Middle frontal gyrus (tissue), 1 donor: ENCODE measurements around the gene LARP6.
"Not testable (repeated sequence)": the region's sequence is repeated elsewhere in the genome, so short reads cannot be mapped to it uniquely, and the experiment has no call there.

Source experiments
- DNase-seq: peaks from one replicate; pipeline ENCODE4 v3.0.0-alpha.2; 2015; ENCODE audit warnings: low spot score; ENCODE audit errors: extremely low spot score

LARP6 gene

DNA sequence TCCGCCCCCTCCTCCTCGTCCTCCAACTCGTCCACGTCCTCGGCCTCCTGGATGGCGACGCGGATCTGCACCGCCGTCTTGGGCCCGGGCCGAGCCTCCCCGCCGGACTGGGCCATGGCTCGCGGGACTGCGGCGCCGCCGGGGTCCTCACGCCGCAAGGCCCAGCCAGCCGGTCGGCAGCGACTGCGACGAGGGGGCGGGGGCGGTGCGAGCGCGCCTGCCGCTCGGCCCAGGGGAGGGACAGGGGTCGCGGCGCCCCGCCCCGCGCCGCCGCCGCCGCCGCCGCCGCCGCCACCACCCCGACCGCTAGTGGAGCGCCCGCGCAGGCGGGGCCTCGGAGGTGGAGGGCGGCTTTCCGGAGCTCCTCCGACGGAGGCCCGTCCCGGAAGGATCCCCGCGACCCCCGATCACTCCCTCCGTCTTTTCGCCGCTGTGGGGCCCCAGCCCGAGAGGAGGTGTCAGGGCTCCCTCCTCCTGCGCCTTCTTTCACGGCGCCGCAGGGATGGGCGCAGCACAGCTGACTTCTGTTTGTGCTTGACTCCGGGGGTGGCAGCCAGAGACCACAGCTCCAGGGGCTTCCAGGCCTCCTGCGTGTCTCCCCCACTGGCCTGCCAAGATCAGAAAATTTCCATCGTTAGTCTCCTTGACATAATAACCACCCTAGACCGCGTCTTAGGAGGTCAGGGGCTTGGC, at the start of gene LARP6:
TSS of gene LARP6 (minus strand) at position 185 of the 693 bp plus-strand sequence. CDS start at position 116, 69 bp downstream.
- DNase-seq = no peak

DNA sequence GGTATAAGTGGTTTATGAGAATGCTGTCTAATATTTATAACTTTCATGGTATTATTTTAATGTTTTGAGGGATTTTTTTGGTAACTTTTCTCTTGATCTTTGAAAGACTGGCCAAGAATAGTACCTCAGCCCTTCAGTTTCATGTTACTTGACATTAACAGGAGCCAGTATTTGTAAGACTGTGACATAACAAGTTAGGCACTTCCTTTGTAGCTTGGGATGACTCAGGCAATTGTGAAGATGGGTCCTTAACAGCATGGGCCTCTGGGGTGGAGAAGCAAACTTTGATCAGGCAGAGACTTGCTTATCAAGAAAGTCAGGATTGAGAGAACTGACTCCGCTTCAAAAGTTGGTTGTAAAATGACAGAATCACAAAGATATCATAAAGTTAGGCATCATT, 48.1 kb upstream of the LARP6 start:
- DNase-seq = no peak

DNA sequence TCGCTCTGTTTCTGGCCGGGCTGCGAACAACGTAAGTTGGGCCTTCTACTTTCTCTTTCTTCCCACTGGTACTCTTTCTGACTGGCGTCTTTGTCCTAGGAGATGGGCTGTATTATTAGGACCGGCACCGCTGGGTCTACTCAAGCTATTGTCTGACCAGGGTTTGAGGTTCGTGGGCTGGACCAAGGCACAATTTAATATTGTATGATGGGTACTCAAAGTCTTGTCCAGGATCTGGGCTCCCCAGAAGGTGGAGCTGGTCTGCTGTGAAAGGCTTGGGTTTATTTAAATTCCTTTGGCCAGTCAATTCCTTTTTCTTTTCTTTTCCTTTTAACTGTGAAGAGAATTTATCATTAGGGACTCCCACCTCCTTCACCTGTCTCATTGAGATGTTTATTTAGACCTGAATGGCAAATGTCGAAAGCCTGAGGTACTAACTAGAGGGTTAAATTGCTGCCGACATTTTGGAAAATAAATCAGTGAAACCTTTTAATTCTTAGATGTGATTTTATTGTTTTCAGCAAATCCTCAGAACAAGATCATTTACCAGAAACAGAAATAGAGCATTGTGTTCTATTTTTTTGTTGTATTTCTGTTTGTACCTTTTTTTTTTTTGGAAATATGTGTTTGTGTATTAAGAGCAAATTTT, 39.1 kb upstream of the LARP6 start:
- no peak for DNase-seq

DNA sequence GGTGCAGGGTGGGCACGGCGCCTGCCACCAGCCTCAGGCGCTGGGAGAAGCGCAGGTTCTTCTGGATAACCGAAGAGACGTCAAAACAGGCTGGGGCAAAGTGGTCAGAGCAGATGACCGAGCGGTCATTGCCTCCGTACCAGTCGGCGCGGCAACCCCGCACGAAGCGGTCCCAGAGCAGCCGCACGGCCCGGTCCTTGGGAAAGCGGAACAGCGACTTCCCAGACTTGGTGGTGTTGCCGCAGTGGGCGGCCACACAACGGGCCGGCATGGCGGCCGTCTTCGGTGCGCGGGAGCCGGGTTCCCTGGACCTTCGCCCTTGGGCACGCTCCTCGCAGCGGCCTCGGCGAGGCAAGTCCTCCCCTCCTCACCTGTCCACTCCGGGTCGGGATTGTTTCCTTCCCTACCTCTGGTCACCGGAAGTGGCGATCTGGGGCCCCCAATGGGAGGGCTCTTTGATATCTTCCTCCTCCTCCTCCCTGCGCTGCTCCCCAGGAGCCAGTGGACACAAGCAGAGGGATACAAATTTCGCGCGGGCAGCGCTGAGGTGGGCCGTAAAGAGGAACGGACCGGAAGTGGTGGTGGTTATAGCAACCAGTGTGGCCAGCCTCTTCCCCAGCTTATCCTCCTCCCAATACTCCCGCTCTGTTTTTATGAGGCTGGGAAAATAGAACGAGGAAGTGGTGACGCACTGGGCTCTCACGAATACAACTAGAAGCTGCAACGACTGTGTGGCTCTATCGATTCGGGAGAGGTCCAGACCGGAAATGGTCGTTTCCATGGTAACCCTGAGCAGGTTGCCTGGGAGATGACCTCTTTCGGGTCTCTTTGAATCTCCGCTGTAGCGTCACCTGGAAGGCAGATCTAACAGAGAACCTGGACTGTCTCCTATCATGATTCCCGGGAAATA, 38.3 kb upstream of the LARP6 start, which contains the start of the genes LRRC49 and THAP10:
TSS of gene LRRC49 (plus strand) at position 825 of the 910 bp plus-strand sequence. CDS start at position 894, 69 bp downstream.
TSS of gene THAP10 (minus strand) at position 432 of the 910 bp plus-strand sequence. CDS start at position 271, 161 bp downstream.
- DNase-seq = peak; percentile 81

DNA sequence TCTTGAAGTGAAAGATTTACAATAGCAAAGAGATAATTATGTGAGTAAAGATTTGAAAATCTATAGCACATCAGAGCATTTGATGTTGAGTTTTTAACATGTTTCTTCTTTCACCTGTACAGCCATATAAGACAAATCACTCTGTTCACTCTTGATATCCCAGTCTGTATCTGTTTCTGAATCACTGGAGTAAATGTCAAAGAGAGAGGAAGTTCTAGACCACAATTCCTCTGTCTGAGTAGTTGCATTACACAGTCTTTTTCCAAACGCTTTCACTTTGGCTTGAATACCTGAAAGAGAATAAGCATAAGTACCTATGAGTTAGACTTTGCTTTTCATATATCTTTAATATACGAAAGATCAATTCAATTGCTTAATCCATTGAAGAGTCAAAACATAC, 28.4 kb upstream of the LARP6 start:
- DNase-seq = no peak

DNA sequence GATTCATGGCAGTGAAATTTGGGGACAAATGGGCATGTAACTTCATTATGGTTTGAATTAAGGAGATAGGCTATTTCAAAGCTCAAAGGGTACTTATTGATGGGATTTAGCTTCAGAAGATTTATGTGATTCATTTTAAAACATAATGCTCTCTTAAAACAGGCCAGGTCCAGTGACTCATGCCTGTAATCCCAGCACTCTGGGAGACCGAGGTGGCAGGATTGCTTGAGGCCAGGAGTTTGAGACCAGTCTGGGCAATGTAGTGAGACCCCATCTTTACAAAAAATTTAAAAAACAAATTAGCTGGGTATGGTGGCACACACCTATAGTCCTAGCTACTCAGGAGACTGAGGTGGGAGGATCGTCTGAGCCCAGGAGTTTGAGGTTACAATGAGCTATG, 26.8 kb upstream of the LARP6 start:
- DNase-seq = no peak

DNA sequence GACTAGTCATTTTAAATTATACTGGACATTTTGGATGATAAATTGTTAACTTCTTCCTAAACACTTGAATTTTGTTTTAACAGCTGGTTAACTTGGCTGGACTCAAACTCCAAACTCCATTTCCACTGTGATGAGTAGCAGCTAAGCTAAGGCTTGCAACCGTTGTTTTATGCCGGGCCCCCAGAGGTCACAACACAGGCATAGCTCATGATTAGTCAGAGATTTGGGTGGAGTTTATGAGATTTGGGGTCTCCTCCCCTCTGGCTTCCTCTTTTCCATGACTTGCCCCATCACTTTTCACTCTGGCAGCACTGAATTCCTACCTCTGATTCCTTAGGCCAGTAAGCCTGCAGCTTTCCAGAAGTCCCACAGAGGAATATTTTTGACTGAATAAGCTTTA, 25.4 kb upstream of the LARP6 start:
- no peak for DNase-seq

DNA sequence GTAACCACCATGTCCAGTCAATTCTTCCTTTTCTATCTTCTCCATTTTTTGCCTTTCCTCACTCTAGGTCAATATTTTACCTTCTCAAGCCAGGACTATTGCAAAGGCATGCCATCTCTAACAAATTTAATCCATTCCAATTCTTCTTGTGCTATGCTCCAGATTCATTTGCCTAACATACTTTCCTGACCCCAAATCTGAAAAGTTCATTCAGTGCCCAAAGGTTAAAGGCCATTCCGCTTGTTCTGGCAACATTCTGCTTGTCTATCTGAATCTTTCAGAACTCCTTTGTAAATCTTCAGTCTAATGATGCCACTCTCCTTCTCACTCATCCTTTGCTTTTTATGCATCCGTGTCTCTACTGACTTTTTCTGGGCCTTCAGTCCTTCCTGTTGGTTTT, 22.7 kb upstream of the LARP6 start:
- DNase-seq = no peak

DNA sequence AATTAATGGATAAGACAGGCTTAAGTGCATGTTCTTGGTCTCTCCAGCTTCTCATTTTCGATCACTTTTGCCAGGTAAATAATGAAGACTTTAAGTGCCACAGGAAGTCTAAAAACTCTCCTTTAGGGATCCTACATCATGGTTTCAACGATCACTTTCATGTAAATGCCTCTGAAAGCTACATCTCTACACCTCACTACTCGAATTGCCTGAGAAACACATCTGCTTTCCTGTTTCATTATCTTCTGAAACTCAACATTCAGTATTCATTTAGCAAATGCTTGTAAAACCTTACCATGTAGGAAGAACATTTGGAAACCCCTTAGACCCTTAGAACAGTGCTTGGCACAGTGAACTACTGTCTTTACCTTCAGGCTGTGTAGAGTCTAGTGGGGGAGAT, 22.1 kb upstream of the LARP6 start:
- DNase-seq = no peak

DNA sequence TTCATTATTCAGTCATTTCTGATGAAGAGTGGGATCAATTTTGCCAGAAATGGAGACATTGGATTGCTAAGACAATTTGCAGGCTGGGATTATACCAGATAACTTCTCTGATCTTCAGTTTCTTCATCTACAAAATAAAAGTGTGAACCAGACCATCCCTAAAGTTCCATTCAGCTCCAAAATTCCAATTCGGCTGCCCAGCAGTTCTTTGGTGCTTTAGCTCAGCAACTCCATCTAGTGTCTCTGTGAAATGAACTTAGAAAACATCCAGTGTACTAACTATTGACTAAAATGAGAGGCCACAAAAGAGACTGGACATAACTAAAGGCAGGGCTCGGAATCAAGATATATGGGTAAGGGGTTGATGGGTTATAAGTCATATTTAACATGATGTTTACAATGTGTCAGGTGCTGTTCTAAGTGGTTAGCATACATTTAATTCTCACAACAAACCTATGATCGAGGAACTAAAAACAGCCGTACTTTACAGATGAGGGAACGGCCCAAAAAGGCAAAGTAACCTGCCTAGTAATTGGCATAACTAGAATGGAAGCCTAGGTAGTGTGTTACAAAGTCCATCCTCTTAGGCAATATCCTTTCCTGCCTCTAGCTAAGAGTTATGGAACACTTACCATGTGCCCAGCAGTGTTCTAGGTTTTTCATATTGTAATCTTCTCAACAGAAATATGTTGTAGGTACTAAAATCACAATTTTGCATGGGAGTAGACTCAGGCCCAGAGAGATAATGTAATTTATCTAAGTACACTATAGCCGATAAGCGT, 21.2 kb upstream of the LARP6 start:
- peak; percentile 63 for DNase-seq

DNA sequence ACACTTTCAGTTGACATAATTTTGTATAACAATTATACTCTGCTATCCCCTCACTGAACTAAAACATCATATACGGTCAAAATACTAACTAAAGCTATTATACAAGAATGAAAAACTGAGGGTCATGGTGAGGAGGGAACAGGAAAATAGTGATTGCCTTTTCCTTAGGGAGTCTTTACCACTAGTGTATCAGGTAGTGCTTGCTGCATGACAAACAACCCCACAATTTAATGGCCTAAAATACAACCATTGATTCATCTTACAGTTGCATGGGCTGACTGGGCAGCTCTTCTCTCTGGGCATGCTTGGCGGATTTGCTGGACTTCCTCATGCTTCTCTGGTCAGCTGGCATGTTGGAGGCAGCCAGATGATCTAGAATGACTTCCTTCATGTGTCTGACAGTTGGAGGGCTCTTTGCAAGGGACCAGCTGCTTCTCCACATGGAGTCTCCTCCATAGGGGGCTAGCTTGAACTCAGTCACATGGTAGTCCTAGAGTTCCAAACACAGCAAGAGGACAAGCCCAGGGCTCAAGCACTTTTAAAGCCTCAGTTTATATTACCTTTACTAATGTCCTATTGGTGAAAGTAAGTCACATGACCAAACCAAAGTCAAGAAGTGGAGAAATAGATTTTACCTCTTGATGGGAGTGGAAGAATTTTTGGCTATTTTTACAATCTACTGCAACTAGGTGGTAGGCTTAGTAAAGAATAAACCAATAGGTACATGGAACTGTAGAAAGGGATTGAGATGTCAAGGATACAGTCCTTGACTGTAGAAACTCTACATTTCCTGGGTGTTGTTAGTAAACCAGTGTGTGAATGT, 19.5 kb upstream of the LARP6 start:
- no peak for DNase-seq

DNA sequence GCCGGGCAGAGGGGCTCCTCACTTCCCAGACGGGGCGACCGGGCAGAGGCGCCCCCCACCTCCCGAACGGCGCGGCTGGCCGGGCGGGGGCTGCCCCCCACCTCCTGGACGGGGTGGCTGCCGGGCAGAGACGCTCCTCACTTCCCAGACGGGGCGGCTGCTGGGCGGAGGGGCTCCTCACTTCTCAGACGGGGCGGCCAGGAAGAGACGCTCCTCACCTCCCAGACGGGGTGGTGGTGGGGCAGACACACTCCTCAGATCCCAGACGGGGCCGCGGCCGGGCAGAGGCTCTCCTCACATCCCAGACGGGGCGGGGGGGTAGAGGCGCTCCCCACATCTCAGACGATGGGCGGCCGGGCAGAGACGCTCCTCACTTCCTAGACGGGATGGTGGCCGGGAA, 17.5 kb upstream of the LARP6 start:
- not testable (repeated sequence) for DNase-seq

DNA sequence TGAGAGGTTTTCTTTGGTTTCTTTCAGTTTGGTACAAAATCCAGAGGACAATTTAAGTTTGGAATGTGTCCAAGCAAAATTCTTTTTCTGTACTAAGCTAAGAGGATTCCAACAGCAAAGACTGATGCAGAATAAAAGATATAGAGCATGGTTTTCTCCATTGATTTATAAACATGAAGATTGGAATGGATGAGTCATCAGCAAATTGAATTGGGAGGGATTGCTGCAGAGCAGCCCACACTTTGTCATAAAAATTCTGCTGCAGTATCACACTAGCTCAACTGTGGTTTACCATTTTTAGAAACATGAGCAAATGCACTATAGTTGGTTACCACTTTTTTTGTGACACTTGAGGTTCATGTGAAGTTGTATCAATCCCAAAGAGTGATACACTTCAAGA, 16.1 kb upstream of the LARP6 start:
- DNase-seq = peak; percentile 50

DNA sequence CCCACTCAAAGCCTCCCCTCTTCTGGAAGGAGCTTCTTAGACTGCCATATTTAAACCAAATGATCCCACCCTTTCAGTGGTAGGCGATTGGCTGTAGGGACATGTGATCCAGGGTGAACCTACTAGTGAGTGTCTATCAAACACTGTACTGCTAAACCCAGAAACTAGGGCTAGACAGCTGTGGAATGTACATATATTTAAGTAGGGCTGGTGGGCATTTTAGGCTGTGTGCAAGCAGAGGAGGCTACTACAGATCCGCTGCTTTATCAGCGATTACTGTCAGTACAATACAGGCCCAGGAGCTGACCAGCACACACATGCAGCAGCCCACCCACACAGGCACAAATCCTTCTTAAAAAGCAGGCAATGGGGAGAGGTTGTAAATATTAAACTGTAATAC, 15.4 kb upstream of the LARP6 start:
- DNase-seq = no peak

DNA sequence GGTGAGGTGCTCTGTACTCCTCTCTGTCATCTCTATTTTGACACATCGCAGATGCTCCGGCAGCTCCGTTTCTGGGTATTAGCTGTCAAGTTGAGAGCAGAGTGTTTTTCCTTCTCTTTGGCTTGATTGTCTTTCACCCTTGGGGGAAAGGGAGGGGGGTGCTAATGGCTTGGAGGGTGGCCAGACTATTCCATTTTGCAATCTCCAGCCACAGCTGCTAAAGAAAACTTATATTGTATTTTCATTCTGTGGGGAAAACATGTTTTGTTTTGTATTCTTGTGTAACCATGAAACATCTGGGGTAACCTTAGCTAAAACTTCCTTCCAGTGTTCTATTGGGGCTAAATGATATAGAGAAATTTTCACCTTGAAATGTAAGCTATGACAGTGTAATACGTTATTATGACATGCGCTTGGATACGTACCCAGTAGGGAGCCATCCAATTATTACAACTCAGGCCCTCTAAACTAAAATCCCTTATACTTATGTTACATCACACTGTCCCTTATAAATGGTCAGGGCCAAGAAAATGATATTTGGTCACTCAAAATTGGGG, 14.0 kb upstream of the LARP6 start:
- no peak for DNase-seq

DNA sequence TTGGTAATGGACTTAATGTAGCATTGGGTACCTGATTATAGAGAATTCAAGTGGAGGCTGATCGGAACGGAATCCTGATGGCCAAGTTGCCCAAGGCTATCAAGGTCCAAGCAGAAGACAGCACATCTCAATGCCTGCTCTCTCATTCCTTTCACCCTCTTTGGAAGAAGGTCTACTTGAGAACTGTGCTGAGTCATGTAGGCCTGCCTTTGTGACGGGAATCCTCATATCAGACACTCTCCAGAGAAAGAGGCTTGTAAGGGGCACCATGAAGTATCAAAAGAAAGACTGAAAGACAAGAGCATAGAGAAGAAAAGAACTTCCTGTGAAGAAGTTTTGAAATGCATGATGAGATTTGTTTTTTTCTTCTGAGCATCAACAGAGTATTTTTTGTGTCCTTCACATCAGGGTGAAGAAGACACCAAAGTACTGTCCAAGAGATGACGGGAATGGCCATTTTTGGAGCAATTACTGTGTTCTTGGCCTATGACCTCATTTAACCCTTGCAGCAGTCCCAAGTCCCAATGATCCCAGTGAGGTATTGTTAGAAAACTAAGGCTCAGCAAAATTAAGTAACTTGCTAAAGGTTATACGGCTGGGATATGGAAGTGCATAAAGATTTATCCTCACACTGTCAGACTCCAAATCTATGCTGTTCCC, 13.2 kb upstream of the LARP6 start:
- no peak for DNase-seq

DNA sequence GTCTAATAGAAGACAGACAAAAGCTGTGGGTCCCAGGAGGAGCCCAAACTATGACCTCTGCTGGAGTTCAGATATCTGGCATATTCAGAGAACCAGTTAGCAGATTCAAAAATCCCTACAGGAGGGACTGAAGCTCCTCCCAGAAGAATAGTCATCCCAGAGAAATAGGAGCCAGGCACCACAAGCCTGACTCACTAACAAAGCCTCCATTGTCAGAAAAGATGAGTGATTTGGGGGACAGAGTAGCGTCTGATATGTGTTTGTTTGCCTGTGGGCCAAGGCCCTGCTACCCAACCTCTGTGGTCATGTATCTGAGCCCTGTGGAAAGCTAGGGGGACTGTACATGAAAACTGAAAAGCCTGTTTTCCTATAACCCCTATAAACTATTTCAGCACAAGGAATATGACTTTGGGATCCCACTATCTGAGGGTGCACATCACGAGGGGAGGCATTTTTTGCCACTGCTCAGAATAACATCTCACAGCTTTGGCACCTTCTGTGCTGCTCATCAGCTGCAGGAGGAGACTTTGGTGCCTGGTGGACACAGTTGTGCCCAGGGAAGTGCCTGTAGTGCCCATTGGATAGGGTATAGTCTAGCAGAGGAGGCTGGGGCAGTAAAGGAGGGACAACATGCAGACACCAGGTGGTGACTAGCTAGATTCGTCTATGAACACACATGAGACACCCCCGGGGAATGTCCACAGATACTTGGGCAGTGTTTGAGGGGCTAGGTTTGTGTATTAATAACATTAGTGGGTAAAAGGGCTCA, 9.7 kb upstream of the LARP6 start:
- peak; percentile 80 for DNase-seq

DNA sequence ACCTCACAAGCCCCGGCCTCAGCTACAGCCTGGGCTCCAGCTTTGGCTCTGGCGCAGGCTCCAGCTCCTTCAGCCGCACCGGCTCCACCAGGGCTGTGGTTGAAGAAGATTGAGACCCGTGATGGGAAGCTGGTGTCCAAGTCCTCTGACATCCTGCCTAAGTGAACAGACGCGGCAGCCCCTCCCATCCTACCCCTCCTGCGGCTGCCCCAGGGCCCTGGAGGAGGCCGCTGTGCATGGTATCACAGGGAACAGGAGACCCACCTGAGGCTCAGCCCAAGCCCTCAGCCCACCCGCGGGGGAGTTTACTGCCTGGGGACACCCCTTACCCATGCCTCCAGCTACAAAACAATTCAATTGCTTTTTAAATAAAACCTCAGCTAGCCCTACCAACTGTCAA, 6.0 kb upstream of the LARP6 start:
- DNase-seq = no peak
